WTC11 (cell line): Measurements from ENCODE around the gene RRP1.

ENCODE experiments used
- CTCF ChIP-seq: fragments of 200-600 bp; IDR thresholded peaks from 2 replicates; pipeline ENCODE4 v1.8.0; 2022; ENCODE audit warnings: antibody characterized with exemption
- HMGA2 ChIP-seq: fragments of 250-450 bp; sonication (Bioruptor Pico); IDR thresholded peaks from 2 replicates; pipeline ENCODE4 v1.4.0; 2021; ENCODE audit warnings: mild to moderate bottlenecking, moderate library complexity
- SP1 ChIP-seq: sonication (generic); formaldehyde crosslinking; conservative IDR thresholded peaks from 2 replicates; pipeline ENCODE4 v1.8.1; 2022; ENCODE audit warnings: missing genetic modification reagents
- TCF7 ChIP-seq: sonication (generic); formaldehyde crosslinking; IDR thresholded peaks from 2 replicates; pipeline ENCODE4 v1.8.0; 2022; ENCODE audit warnings: mild to moderate bottlenecking, low read depth, missing genetic modification reagents, moderate library complexity

DNA sequence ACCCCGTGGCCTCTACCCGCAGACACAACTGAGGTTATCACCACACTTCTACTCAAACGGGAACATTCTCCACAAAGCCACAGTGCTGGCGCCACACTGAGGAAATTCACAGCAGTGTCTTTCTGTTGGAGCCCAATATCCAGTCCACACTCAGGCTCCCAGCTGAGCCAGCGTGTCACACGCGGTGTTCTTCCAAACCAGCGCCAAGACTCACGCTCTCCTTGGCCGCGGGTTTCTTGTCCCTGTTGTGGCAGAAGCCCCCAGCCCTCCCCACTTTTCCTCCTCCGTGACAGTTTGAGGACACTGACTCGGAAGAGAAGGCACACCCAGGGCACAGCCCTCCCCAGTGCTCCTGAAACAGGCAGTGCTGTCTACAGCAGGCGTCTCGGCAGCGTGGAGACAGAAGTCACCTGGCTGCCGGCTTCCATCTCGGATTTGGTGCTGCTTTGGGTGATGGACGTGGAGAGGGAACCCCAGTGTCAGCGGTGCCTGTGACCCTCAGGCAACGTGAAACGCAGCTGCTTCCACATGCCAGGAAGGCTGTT, 40.3 kb downstream of the RRP1 start:
- TF ChIP-seq CTCF (no peak), TCF7 (CRISPR knock-in tag) (no peak), SP1 (CRISPR knock-in tag) (no peak), HMGA2 (CRISPR knock-in tag) (no peak)
